Loucy (cell line): Measurements from ENCODE around the gene AGAP1.

Experiments used
- EZH2phosphoT487 ChIP-seq: fragments of 200-600 bp; IDR thresholded peaks from 2 replicates; pipeline ENCODE4 v1.6.1; 2018; ENCODE audit warnings: antibody characterized with exemption, mild to moderate bottlenecking, moderate library complexity, borderline replicate concordance
- TF ChIP-seq, protein P1 (sequence below): fragments of 200-600 bp; sonication (generic); conservative IDR thresholded peaks from 2 replicates; pipeline ENCODE4 v1.5.1; 2014; ENCODE audit warnings: mild to moderate bottlenecking, antibody characterized with exemption, low read length

- TF ChIP-seq, protein P1, sequence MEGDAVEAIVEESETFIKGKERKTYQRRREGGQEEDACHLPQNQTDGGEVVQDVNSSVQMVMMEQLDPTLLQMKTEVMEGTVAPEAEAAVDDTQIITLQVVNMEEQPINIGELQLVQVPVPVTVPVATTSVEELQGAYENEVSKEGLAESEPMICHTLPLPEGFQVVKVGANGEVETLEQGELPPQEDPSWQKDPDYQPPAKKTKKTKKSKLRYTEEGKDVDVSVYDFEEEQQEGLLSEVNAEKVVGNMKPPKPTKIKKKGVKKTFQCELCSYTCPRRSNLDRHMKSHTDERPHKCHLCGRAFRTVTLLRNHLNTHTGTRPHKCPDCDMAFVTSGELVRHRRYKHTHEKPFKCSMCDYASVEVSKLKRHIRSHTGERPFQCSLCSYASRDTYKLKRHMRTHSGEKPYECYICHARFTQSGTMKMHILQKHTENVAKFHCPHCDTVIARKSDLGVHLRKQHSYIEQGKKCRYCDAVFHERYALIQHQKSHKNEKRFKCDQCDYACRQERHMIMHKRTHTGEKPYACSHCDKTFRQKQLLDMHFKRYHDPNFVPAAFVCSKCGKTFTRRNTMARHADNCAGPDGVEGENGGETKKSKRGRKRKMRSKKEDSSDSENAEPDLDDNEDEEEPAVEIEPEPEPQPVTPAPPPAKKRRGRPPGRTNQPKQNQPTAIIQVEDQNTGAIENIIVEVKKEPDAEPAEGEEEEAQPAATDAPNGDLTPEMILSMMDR, result no peak
- no peak for TF ChIP-seq EZH2phosphoT487
Observed at GRCh38 chr2:235583144-235583543, 89.3 kb downstream of the AGAP1 start.
